Left lung (tissue), 10 donors: Measurements from ENCODE around the gene GALNT6. TPM values are rescaled to one million over a fixed set of nuclear protein-coding genes. Genes with fewer than 3 reads are reported as not detected.

ENCODE experiments used
- ATAC-seq: fragments of 200-7000 bp; cut with Tn5 transposase; one replicate; pipeline ENCODE4 v1.9.1; 2020; ENCODE audit warnings: moderate library complexity
- DNase-seq, 4 donors: peaks; one replicate each; pipeline ENCODE4 v3.0.0-alpha.2; 2013 to 2020
- H3K27ac ChIP-seq, 2 donors: fragments of 200-600 bp; sonication (generic) in 1 of 2; one replicate each; pipeline versions ENCODE4 v1.5.0 to v1.8.0; 2020 to 2021
- H3K27me3 ChIP-seq, 2 donors: fragments of 200-600 bp; sonication (generic) in 1 of 2; one replicate each; pipeline versions ENCODE4 v1.5.0 to v1.8.0; 2020 to 2021
- H3K36me3 ChIP-seq, 2 donors: fragments of 200-600 bp; sonication (generic) in 1 of 2; one replicate each; pipeline versions ENCODE4 v1.5.0 to v1.8.0; 2020 to 2021
- H3K4me1 ChIP-seq, 2 donors: fragments of 200-600 bp; one replicate each; pipeline ENCODE4 v1.8.0; 2021
- H3K4me3 ChIP-seq, 2 donors: fragments of 200-600 bp; sonication (generic) in 1 of 2; one replicate each; pipeline versions ENCODE4 v1.5.0 to v1.8.0; 2020 to 2021; ENCODE audit warnings: mild to moderate bottlenecking in 1 of 2
- H3K9me3 ChIP-seq, 2 donors: fragments of 200-600 bp; sonication (generic) in 1 of 2; one replicate each; pipeline versions ENCODE4 v1.5.0 to v1.8.0; 2020 to 2021
- intact Hi-C, 2 donors: fragments of 100-400 bp; cut with DNase I; formaldehyde crosslinking; loops; one replicate each; pipeline versions ENCODE4 v1.11.2 to v1.14.2; 2022
- polyA plus RNA-seq, 6 donors: library from polyadenylated mRNA; unstranded; fragments of 120-200 nt; gene quantifications; one replicate each; pipeline ENCODE4 v1.2.1, GENCODE V29; 2013; ENCODE audit not compliant: insufficient read length in 6 of 6
- total RNA-seq, 2 donors: library from RNA; stranded (reverse); fragmentation: NEBNext Ultra II Directional; extraction: Animal tissue kit (Norgen Biotek cat#: 25700); gene quantifications; one replicate each; pipeline ENCODE4 v1.2.1, GENCODE V29; 2021
- TF ChIP-seq, protein P1 (sequence below), 2 donors: fragments of 200-600 bp; sonication (generic) in 1 of 2; IDR thresholded peaks; one replicate each; pipeline versions ENCODE4 v1.5.0 to v1.8.0; 2021; ENCODE audit warnings: antibody characterized with exemption in 2 of 2
- donor health status: DM: no; HTN: yes; CAD: no.
- donor health status: DM: no; HTN: no; CAD: no.

The GALNT6 gene
- total and polyA plus RNA-seq, 8 donors = 1.8 to 21.8 (median 2.6) TPM

DNA sequence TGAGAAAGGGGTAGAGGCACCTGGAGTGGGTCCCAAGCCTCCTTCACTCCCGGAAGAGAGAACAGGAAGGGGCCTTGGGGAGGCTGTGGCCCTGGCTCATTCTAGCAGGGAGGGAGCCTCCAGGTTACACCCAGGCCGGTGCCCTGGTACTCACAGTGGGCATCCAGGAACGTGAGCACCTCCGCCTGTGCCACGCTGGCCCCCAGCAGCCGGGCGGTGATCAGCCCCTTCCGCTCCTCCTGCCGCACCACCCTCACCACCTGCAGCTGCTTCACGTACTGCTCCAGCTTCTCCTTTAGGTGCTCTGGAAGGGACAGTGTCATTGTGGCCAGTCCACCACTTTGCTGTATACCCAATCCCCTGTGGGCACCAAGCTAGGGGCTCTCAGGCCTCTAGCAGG, 25.9 kb downstream of the GALNT6 start:
- H3K4me3 ChIP-seq = no peak overlapping the region
- intact Hi-C loops = no loop called here
- H3K36me3 ChIP-seq = no peaks in the 10 kb centered on the region
- no peaks in the 10 kb centered on the region for H3K27me3 ChIP-seq
- peaks cover 0 to 11% of the 10 kb centered on the region in 2 donors for H3K4me1 ChIP-seq
- ATAC-seq (no peak), DNase-seq (no peak)
- TF ChIP-seq, protein P1, sequence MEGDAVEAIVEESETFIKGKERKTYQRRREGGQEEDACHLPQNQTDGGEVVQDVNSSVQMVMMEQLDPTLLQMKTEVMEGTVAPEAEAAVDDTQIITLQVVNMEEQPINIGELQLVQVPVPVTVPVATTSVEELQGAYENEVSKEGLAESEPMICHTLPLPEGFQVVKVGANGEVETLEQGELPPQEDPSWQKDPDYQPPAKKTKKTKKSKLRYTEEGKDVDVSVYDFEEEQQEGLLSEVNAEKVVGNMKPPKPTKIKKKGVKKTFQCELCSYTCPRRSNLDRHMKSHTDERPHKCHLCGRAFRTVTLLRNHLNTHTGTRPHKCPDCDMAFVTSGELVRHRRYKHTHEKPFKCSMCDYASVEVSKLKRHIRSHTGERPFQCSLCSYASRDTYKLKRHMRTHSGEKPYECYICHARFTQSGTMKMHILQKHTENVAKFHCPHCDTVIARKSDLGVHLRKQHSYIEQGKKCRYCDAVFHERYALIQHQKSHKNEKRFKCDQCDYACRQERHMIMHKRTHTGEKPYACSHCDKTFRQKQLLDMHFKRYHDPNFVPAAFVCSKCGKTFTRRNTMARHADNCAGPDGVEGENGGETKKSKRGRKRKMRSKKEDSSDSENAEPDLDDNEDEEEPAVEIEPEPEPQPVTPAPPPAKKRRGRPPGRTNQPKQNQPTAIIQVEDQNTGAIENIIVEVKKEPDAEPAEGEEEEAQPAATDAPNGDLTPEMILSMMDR (IDR thresholded peaks at IDR 0.05) = no peak
- no peaks in the 10 kb centered on the region for H3K9me3 ChIP-seq
- no peak overlapping the region for H3K27ac ChIP-seq

DNA sequence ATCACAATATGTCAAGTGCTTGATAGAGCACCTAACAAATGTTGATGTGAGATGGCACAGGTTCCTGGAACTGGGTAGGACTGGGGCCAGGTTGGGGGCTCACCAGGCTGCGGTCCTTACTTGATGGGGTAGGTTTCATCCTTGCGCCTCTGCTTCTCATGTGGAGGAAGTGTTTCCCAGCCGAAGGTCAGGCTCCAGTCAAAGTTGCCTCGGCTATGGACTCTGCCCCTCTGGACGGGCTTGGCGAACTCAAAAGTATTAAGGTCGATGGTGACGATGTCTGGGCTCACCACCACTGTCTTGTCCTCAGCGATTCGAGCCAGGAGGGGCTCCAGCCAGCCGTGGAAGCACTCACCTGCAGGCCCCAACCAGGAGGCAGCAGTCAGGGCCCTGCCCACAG, 27.2 kb downstream of the GALNT6 start:
- DNase-seq (no peak), ATAC-seq (no peak)
- H3K27ac ChIP-seq = no peak overlapping the region
- no peaks in the 10 kb centered on the region for H3K27me3 ChIP-seq
- H3K4me3 ChIP-seq = no peak overlapping the region
- peaks cover 0 to 6% of the 10 kb centered on the region in 2 donors for H3K4me1 ChIP-seq
- no peaks in the 10 kb centered on the region for H3K9me3 ChIP-seq
- no peaks in the 10 kb centered on the region for H3K36me3 ChIP-seq
- TF ChIP-seq, protein P1 (IDR thresholded peaks at IDR 0.05) = no peak
- intact Hi-C loops = no loop called here

DNA sequence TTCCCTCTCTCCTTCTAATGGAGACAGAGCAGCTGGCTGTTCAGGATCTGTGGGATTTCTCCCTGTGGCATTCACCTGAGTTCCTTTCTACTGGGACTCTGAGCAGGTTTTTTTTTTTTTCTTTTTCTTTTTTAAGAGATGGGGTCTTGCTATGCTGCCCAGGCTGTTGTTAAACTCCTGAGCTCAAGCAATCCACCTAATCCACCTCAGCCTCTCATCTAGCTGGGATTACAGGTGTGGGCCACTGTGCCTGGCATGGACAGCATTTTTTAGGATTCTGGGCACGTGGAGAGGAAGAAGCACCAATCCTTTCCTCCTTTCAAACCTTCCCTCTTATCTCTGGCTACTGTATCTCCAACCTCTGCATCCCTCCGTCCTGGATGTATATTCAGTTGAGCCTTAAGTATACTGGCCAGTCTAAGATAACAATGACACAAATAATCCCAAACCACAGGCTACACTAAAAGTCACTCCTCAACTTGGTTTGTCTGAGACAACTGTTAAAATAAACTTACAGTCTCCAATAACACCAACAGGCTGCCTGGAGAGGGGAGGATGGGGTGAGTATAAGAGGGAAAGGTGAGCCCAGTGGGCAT, 28.4 kb downstream of the GALNT6 start:
- Histone ChIP-seq H3K4me3 (no peak overlapping the region), H3K36me3 (no peaks in the 10 kb centered on the region), H3K27ac (no peak overlapping the region), H3K27me3 (no peaks in the 10 kb centered on the region), H3K9me3 (no peaks in the 10 kb centered on the region), H3K4me1 (no peaks in the 10 kb centered on the region)
- no peak for ATAC-seq
- intact Hi-C loops = no loop called here
- no peak for DNase-seq
- TF ChIP-seq, protein P1 (IDR thresholded peaks at IDR 0.05) = no peak

DNA sequence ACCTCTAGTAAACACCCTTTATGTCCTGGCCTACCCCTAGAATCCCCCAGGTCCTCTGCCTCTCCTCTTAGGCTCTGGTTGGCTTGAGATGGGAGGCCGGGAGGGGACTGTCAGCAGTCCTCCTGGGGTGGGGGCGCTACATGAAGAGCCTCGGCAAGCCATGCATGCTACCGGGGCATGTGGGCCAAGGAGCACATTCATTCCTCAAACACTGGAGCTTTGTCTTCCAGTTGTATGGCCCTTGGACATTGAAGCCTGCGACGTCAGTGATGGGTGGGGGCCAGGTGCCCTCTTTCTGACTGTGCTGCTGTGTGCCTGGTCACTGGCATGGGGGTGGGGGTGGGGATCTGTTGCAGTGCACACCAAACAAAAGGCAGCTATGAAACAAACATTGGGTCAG, 28.9 kb downstream of the GALNT6 start:
- no peak for DNase-seq
- Histone ChIP-seq H3K4me1 (no peaks in the 10 kb centered on the region), H3K27me3 (no peaks in the 10 kb centered on the region), H3K36me3 (no peaks in the 10 kb centered on the region), H3K9me3 (no peaks in the 10 kb centered on the region), H3K27ac (no peak overlapping the region), H3K4me3 (no peak overlapping the region)
- TF ChIP-seq, protein P1 (IDR thresholded peaks at IDR 0.05) = no peak
- intact Hi-C loops = no loop called here
- no peak for ATAC-seq

DNA sequence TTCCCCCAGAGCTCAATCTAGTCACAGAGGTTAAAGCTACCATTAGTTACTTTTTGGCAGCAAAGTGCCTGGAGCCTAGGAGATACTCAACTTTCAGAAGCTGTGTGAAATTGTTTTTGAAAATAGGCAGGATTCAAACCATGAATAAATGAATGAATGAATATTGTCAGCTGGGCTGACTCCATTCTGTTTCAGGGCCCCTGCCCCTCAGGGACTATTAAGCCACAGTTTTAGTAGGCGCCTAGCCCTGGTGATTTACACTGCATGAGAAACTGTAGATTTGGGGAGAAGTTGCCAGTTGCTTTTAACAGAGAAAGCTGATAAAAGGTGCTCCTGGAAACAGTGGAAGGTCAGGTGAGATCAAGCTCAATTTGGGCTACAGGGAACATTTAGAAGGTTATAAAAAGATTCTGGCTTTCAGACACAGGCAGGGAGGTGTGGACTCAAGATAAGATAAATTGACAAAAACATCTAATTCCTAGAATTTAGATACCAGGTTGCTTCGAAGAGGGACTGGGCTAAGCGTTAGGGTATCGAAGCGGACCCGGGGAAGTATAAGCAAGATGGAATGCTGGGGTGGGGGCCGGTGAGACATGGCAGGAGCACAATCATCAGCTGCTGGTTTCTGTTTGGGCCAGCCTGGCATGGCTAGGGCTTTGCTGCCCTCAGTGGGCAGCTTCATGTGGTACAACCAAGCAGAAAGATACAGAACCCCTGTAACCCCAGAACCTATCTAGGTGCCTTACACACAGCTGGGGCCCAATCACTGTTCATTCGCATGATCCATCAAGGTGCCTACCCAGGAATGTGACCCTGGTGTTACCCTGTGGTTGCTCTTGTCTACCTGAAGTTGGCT, 29.8 kb downstream of the GALNT6 start:
- intact Hi-C loops = no loop called here
- Histone ChIP-seq H3K9me3 (no peaks in the 10 kb centered on the region), H3K27ac (no peak overlapping the region), H3K27me3 (no peaks in the 10 kb centered on the region), H3K4me3 (no peak overlapping the region), H3K36me3 (no peaks in the 10 kb centered on the region), H3K4me1 (no peaks in the 10 kb centered on the region)
- no peak for ATAC-seq
- no peak for DNase-seq
- TF ChIP-seq, protein P1 (IDR thresholded peaks at IDR 0.05) = no peak
